Left forelimb (tissue), 1 donor: ENCODE data around the gene COL11A1.
"Not testable (repeated sequence)": the region's sequence is repeated elsewhere in the genome, so short reads cannot be mapped to it uniquely, and the experiment has no call there.

Source experiments
- DNase-seq: peaks from one replicate; pipeline ENCODE4 v3.0.0-alpha.2; 2018; ENCODE audit warnings: low spot score

Gene COL11A1

GRCh38 chr1:103084181-103084580 is 24.1 kb downstream of the COL11A1 start:
- DNase-seq, result no peak

DNA sequence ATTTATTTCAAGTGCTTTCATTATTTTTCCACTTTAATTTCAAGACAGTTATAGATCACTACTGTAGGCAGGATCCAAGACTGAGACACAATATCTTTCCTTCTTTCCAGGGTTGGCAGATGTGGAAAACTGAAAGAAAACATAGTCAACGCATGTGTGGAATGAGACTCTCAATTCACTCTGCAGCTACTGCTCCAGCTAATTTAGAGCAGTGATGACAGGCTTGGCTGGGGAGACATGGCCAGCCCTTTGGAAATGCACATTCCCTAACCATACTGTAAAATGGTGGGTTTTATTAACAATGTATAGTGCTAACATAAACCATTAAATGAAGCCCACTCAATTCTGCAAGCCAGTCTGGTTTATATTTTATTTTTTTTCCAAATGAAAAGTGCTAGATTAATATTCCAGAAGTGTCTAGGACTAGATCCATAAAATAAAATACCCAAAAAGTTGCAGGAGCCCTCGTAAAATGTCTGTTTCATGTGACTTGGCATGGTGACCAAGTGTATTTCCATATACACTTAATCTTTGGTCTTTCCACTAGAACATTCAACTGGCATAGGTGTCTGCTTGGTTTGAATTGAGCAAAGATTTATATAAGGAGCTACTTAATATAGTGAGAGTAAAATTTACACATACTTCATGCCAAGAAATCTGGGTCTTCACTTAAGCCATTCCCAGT is 32.9 kb downstream of the COL11A1 start:
- DNase-seq, result no peak

DNA sequence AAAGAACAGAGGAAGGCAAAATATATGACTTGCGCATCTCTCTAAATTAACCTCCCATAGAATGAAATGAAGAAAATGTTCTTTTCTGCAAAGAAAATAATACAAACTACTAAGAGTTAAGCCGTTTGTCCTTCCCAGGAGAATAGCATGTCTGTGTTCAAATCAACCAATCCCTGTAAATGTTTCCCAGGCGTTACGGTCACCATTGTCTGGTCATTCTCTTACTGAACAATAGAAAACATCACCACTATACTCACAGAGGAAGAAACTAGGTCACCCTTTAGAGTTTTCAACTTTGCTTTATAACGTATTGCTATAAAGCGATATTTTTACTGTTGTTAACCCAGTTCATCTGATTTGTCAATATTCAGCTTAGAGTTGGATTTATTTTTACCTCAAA is 34.1 kb downstream of the COL11A1 start:
- DNase-seq, result no peak

- DNase-seq, result no peak
These were observed 39.1 kb downstream of the COL11A1 start for GRCh38 chr1:103069201-103069600.

- DNase-seq, result no peak
These were observed 44.4 kb downstream of the COL11A1 start for GRCh38 chr1:103063921-103064320.

DNA sequence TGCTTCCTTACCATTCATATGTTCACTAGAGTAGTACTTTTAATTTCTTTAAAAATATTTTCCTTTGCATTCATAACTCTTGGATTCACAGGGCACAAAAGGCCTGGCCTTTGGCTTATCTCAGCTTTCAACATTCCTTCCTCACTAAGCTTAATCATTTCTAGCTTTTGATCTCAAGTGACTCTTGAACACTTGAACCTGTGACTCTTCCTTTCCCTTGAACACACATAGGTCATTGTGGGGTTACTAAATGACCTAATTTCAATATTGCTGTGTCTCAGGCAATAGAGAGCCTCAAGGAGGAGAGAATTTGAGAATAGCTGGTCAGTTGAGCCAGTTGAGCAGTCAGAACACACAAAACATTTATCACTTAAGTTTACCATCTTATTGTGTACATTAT is 49.9 kb downstream of the COL11A1 start:
- no peak for DNase-seq

GRCh38 chr1:103056423-103056822 is 51.9 kb downstream of the COL11A1 start:
- no peak for DNase-seq

DNA sequence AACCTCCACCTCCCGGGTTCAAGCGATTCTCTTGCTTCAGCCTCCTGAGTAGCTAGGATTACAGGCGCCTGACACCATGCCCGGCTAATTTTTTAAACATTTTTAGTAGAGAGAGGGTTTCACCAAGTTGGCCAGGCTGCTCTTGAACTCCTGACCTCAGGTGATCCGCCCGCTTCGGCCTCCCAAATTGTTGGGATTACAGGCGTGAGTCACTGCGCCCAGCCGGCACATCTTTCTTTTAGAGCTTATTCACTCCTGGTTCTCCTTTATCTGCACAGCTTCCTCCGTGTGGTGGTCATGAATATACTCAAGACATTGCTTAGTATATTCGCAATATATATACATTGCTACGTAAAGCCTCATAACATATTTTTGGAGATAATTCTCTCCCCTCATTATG is 80.2 kb downstream of the COL11A1 start:
- not testable (repeated sequence) for DNase-seq

- DNase-seq, result no peak
These were observed 82.4 kb downstream of the COL11A1 start for GRCh38 chr1:103025858-103026409.

DNA sequence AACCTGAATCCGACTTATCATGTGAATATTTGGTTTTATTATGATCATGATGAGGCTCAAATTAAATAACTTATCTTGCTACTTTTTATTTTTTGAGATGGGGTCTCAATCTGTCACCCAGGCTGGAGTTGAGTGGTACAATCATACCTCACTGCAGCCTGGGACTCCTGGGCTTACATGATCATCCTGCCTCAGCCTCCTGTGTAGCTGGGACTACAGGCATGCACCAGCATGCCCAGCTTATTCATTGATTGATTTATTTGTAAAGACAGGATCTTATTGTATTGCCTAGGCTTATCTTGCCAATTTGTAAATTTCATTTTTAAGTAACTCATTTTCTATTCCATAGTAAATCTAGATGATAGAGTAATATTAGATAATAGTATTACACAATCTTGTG is 84.3 kb downstream of the COL11A1 start:
- no peak for DNase-seq

- no peak for DNase-seq
These were observed 106.3 kb downstream of the COL11A1 start for GRCh38 chr1:103002005-103002404.

- DNase-seq, result no peak
These were observed 129.4 kb downstream of the COL11A1 start for GRCh38 chr1:102978874-102979273.

DNA sequence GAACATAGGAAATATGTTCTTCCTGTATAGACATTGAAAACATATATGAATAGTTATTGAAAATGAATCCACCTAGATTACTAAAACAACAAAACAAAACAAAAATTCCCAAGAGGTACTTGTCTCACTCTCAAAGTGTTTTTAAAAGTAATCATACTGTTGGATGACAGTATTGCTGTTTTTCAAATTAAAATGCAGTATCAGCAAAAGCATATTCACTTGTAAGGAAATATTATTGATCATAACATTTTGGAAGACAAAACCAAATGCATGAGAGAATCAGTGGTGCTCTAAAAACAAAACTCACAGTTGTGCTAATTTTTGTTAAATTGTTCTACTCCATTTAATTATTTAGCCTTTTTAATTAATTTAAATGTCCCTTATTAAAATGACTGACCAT is 131.0 kb downstream of the COL11A1 start:
- no peak for DNase-seq

- no peak for DNase-seq
These were observed 137.7 kb downstream of the COL11A1 start for GRCh38 chr1:102970496-102971078.

DNA sequence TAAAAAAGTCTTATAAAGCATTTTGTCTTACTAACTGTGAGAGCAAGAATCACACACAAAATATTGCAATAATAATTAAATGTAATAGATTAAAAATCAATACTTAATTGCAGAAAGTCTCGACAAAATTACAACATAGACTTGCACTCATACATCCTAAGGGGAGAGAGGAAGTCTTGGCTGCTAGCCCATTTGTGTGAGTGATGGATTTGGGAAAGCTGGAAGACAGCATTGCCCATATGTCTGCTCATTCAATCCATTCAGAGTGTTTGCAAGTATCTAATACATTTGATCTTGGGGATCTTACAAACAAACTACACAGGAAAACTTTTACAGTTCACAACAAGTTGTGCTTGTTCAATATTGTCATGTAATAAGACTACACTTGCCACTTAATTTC is 140.5 kb downstream of the COL11A1 start:
- no peak for DNase-seq

DNA sequence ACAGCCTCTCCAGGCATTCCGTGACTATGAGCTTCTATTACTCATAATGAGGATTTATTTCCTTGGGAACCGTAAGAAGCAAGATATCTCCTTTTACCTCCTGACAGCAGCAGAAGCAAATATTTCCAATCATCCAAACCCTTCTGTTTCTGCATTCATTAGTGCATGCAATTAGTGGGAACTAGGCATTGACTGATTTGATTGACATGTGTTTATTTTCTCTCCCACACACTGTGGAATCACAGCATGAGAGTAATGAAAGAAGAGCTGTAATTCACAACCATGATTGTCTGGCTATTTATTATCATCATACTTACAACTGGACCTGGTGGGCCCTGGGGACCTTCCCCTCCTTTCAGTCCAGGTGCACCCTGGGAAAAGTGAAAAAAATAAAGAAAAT is 146.8 kb downstream of the COL11A1 start:
- no peak for DNase-seq

DNA sequence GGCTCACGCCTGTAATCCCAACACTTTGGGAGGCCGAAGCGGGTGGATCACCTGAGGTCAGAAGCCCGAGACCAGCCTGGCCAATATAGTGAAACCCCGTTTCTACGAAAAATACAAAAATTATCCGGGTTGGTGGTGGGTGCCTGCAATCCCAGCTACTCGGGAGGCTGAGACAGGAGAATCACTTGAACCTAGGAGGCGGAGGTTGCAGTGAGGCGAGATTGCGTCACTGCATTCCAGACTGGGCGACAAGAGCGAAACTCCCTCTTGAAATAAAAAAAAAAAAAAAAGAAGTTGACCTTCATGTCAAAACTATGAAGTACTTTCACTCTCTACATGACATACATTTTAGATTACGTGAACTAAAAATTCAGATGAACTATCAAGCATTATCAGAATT is 153.7 kb downstream of the COL11A1 start:
- DNase-seq, result no peak

- no peak for DNase-seq
These were observed 155.9 kb downstream of the COL11A1 start for GRCh38 chr1:102952400-102952799.

GRCh38 chr1:102942324-102942723 is 166.0 kb downstream of the COL11A1 start:
- DNase-seq, result no peak

- DNase-seq, result no peak
These were observed 166.9 kb downstream of the COL11A1 start for GRCh38 chr1:102941366-102941947.

GRCh38 chr1:102937401-102937800 is 170.9 kb downstream of the COL11A1 start:
- DNase-seq, result no peak

DNA sequence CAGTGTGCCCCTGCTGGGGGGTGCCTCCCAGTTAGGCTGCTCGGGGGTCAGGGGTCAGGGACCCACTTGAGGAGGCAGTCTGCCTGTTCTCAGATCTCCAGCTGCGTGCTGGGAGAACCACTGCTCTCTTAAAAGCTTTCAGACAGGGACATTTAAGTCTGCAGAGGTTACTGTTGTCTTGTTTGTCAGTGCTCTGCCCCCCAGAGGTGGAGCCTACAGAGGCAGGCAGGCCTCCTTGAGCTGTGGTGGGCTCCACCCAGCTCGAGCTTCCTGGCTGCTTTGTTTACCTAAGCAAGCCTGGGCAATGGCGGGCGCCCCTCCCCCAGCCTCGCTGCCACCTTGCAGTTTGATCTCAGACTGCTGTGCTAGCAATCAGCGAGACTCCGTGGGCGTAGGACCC is 175.0 kb downstream of the COL11A1 start:
- not testable (repeated sequence) for DNase-seq

DNA sequence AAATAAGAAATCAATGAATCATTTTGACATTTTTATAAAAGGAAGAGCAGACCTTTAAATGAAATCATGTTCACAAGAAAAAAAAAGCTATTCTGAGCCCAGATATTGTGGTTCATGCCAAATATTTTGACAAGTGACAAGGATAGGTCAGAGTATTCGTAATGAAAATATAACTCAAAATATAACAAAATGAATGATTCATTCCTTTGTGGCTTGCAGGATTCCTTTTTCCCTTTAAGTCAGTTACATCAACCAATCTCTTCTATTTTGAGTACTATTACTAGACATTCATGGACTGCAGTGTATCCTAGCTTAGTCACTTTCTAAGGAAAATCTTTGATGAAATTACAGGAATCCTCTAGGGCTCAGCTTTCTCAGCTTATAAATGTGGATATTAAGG is 188.7 kb downstream of the COL11A1 start:
- DNase-seq, result no peak
